ENCODE measurements around the gene KDR. TPM values are rescaled to one million over a fixed set of nuclear protein-coding genes. Genes with fewer than 3 reads are reported as not detected.

Gene KDR
- total RNA-seq, 1 donor from 2014 or later, result 1.6 TPM

- TF ChIP-seq, protein P1, sequence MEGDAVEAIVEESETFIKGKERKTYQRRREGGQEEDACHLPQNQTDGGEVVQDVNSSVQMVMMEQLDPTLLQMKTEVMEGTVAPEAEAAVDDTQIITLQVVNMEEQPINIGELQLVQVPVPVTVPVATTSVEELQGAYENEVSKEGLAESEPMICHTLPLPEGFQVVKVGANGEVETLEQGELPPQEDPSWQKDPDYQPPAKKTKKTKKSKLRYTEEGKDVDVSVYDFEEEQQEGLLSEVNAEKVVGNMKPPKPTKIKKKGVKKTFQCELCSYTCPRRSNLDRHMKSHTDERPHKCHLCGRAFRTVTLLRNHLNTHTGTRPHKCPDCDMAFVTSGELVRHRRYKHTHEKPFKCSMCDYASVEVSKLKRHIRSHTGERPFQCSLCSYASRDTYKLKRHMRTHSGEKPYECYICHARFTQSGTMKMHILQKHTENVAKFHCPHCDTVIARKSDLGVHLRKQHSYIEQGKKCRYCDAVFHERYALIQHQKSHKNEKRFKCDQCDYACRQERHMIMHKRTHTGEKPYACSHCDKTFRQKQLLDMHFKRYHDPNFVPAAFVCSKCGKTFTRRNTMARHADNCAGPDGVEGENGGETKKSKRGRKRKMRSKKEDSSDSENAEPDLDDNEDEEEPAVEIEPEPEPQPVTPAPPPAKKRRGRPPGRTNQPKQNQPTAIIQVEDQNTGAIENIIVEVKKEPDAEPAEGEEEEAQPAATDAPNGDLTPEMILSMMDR (IDR thresholded peaks at IDR 0.05; ENCODE audit: insufficient read depth, low read length, poor library complexity, severe bottlenecking), result no peak
- Histone ChIP-seq H3K4me3 (ENCODE audit: low read depth, low read length) (no peak overlapping the region), H3K27me3 (ENCODE audit: control insufficient read depth, insufficient read depth, low read length) (no peaks in the 10 kb centered on the region), H3K36me3 (ENCODE audit: control insufficient read depth, insufficient read depth, low read length) (no peaks in the 10 kb centered on the region)
- no peak for DNase-seq (ENCODE audit: low read depth)
Measured at GRCh38 chr4:55083735-55084134, 41.7 kb downstream of the KDR start.

GRCh38 chr4:55082756-55083155, 42.6 kb downstream of the KDR start:
- H3K36me3 ChIP-seq (ENCODE audit: control insufficient read depth, insufficient read depth, low read length), result no peaks in the 10 kb centered on the region
- H3K27me3 ChIP-seq (ENCODE audit: control insufficient read depth, insufficient read depth, low read length), result no peaks in the 10 kb centered on the region
- TF ChIP-seq, protein P1 (IDR thresholded peaks at IDR 0.05; ENCODE audit: insufficient read depth, low read length, poor library complexity, severe bottlenecking), result no peak

GRCh38 chr4:55080174-55080865, 45.1 kb downstream of the KDR start:
- Histone ChIP-seq H3K27me3 (ENCODE audit: control insufficient read depth, insufficient read depth, low read length) (no peaks in the 10 kb centered on the region), H3K4me3 (ENCODE audit: low read depth, low read length) (no peak overlapping the region), H3K36me3 (ENCODE audit: control insufficient read depth, insufficient read depth, low read length) (no peaks in the 10 kb centered on the region)
- no peak for DNase-seq (ENCODE audit: low read depth)
- TF ChIP-seq, protein P1 (IDR thresholded peaks at IDR 0.05; ENCODE audit: insufficient read depth, low read length, poor library complexity, severe bottlenecking), result no peak

More at GRCh38 chr4:55082756-55083155, 42.6 kb downstream of the KDR start:
- no peak for DNase-seq (ENCODE audit: low read depth)
- no peak overlapping the region for H3K4me3 ChIP-seq (ENCODE audit: low read depth, low read length)

DNA sequence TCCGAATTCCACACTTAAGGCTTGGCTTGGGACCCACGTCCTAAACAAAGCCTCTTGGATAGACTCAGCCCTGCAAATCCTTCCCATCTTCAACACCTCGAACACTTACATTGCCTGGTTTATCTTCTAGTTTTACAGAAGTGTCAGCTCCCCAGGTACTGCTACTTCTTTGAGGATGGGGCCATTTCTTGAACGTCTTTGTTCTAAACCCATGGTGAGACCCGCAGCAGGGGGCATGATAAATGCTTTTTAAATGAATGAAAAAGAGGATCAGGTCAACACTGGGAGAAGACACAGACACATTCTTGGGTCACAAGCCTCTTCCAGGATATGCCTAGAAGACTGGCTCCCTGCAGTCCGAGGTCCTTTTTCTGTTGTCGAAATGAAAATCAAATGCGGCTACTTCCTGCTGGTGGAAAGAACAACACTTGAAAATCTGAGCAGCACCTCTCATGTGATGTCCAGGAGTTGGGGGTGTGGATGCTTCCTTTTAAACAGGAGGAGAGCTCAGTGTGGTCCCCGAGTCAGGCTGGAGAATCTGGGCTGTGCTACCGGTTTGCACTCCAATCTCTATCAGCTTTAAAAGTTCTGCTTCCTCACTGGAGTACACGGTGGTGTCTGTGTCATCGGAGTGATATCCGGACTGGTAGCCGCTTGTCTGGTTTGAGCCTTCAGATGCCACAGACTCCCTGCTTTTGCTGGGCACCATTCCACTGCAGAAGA, 45.8 kb downstream of the KDR start:
- DNase-seq (ENCODE audit: low read depth), result no peak

GRCh38 chr4:55078987-55079386, 46.4 kb downstream of the KDR start:
- DNase-seq (ENCODE audit: low read depth), result no peak
- TF ChIP-seq, protein P1 (IDR thresholded peaks at IDR 0.05; ENCODE audit: insufficient read depth, low read length, poor library complexity, severe bottlenecking), result no peak
- H3K36me3 ChIP-seq (ENCODE audit: control insufficient read depth, insufficient read depth, low read length), result no peaks in the 10 kb centered on the region
- no peaks in the 10 kb centered on the region for H3K27me3 ChIP-seq (ENCODE audit: control insufficient read depth, insufficient read depth, low read length)
- H3K4me3 ChIP-seq (ENCODE audit: low read depth, low read length), result no peak overlapping the region

More for the DNA sequence above, 45.8 kb downstream of the KDR start:
- Histone ChIP-seq H3K4me3 (ENCODE audit: low read depth, low read length) (no peak overlapping the region), H3K36me3 (ENCODE audit: control insufficient read depth, insufficient read depth, low read length) (no peaks in the 10 kb centered on the region), H3K27me3 (ENCODE audit: control insufficient read depth, insufficient read depth, low read length) (no peaks in the 10 kb centered on the region)
- TF ChIP-seq, protein P1 (IDR thresholded peaks at IDR 0.05; ENCODE audit: insufficient read depth, low read length, poor library complexity, severe bottlenecking), result no peak
